ENCODE measurements around the gene ANKRD50. TPM values are rescaled to one million over a fixed set of nuclear protein-coding genes. Genes with fewer than 3 reads are reported as not detected.

ANKRD50 gene
- total RNA-seq, 1 experiment from 2014 or later, result 17.2 TPM

- POLR2A ChIA-PET (ENCODE audit: unreplicated experiment), result interaction anchor here (0.6 kb wide), 1 partner anchor 95 kb away, joined by 10 read pairs; no protein-coding TSS in a partner anchor
- BruUV-seq (replicated peaks), result no TSS peak
- peak overlapping the region; percentile 41 for H3K27ac ChIP-seq
These were observed 70.7 kb downstream of the ANKRD50 start for GRCh38 chr4:124641715-124642381.

GRCh38 chr4:124640022-124640730, 72.4 kb downstream of the ANKRD50 start:
- no peak for TF ChIP-seq CTCF (conservative IDR thresholded peaks at IDR 0.05)
- no peak for TF ChIP-seq EZH2 (IDR thresholded peaks at IDR 0.05; ENCODE audit: low read depth)
- H3K27ac ChIP-seq, result peak overlapping the region; percentile 30; the same call in 1 of the 2 replicates

More at GRCh38 chr4:124641715-124642381, 70.7 kb downstream of the ANKRD50 start:
- Histone ChIP-seq H3K4me2 (peak overlapping the region; percentile 24; the same call in 1 of the 2 replicates), H3F3A (ENCODE audit: insufficient read depth, low read depth) (peaks cover 19% of the 10 kb centered on the region; the same call in 1 of the 2 replicates), H3K4me1 (replicated peaks; ENCODE audit: insufficient read depth) (peaks cover 18% of the 10 kb centered on the region), H3K36me3 (ENCODE audit: low read depth) (no peaks in the 10 kb centered on the region; the same call in 1 of the 2 replicates), H3K9me3 (ENCODE audit: insufficient read depth, low read depth) (peaks cover 19% of the 10 kb centered on the region; the same call in 1 of the 2 replicates), H3K4me3 (no peak overlapping the region), H3K27me3 (ENCODE audit: insufficient read depth, low read depth) (no peaks in the 10 kb centered on the region), H3K79me2 (ENCODE audit: low read depth) (no peaks in the 10 kb centered on the region), H3K9me2 (ENCODE audit: insufficient read depth) (no peaks in the 10 kb centered on the region), H4K20me1 (ENCODE audit: insufficient read depth) (no peaks in the 10 kb centered on the region), H2AFZ (no peak overlapping the region)
- DNase-seq, result peak; percentile 59 to 90
- CTCF ChIA-PET, result no interaction called here
- intact Hi-C loops (cut with micrococcal nuclease; ENCODE audit: unreplicated experiment), result loop anchor here (2.0 kb wide), 1 partner anchor 299 kb away; no protein-coding TSS in a partner anchor
- no peak for TF ChIP-seq CTCF (conservative IDR thresholded peaks at IDR 0.05)
- TF ChIP-seq EZH2 (IDR thresholded peaks at IDR 0.05; ENCODE audit: low read depth), result no peak

GRCh38 chr4:124637321-124637720, 75.2 kb downstream of the ANKRD50 start:
- no peak overlapping the region for H2AFZ ChIP-seq
- peaks cover 28% of the 10 kb centered on the region for H3K4me1 ChIP-seq (replicated peaks; ENCODE audit: insufficient read depth)
- H3K9me3 ChIP-seq (ENCODE audit: insufficient read depth, low read depth), result peaks cover 19% of the 10 kb centered on the region; the same call in 1 of the 2 replicates
- no peak overlapping the region for H3K4me3 ChIP-seq
- no peaks in the 10 kb centered on the region for H3K79me2 ChIP-seq (ENCODE audit: low read depth)
- ChIA-PET CTCF (no interaction called here), POLR2A (ENCODE audit: unreplicated experiment) (no interaction called here)
- H3K27me3 ChIP-seq (ENCODE audit: insufficient read depth, low read depth), result no peaks in the 10 kb centered on the region
- DNase-seq, result no peak
- H3K9me2 ChIP-seq (ENCODE audit: insufficient read depth), result no peaks in the 10 kb centered on the region
- no TSS peak for BruUV-seq (replicated peaks)
- H3K27ac ChIP-seq, result no peak overlapping the region
- no peaks in the 10 kb centered on the region; the same call in 1 of the 2 replicates for H3K36me3 ChIP-seq (ENCODE audit: low read depth)
- peaks cover 18% of the 10 kb centered on the region; the same call in 1 of the 2 replicates for H3F3A ChIP-seq (ENCODE audit: insufficient read depth, low read depth)
- H3K4me2 ChIP-seq, result no peak overlapping the region
- TF ChIP-seq EZH2 (IDR thresholded peaks at IDR 0.05; ENCODE audit: low read depth), result no peak
- TF ChIP-seq CTCF (conservative IDR thresholded peaks at IDR 0.05), result no peak
- H4K20me1 ChIP-seq (ENCODE audit: insufficient read depth), result no peaks in the 10 kb centered on the region
- intact Hi-C loops (cut with micrococcal nuclease; ENCODE audit: unreplicated experiment), result no loop called here

More at GRCh38 chr4:124640022-124640730, 72.4 kb downstream of the ANKRD50 start:
- Histone ChIP-seq H4K20me1 (ENCODE audit: insufficient read depth) (no peaks in the 10 kb centered on the region), H2AFZ (no peak overlapping the region), H3K27me3 (ENCODE audit: insufficient read depth, low read depth) (no peaks in the 10 kb centered on the region), H3K9me2 (ENCODE audit: insufficient read depth) (no peaks in the 10 kb centered on the region), H3K9me3 (ENCODE audit: insufficient read depth, low read depth) (peaks cover 19% of the 10 kb centered on the region; the same call in 1 of the 2 replicates), H3K4me2 (no peak overlapping the region), H3F3A (ENCODE audit: insufficient read depth, low read depth) (peaks cover 19% of the 10 kb centered on the region; the same call in 1 of the 2 replicates), H3K4me1 (replicated peaks; ENCODE audit: insufficient read depth) (peaks cover 18% of the 10 kb centered on the region), H3K79me2 (ENCODE audit: low read depth) (no peaks in the 10 kb centered on the region), H3K36me3 (ENCODE audit: low read depth) (no peaks in the 10 kb centered on the region; the same call in 1 of the 2 replicates), H3K4me3 (no peak overlapping the region)
- POLR2A ChIA-PET (ENCODE audit: unreplicated experiment), result interaction anchor here (0.7 kb wide), 1 partner anchor 72 kb away, joined by 3 read pairs; the partner anchor contains the start of gene ANKRD50
- DNase-seq, result peak; percentile 66 to 78
- intact Hi-C loops (cut with micrococcal nuclease; ENCODE audit: unreplicated experiment), result loop anchor here (2.0 kb wide), 1 partner anchor 301 kb away; no protein-coding TSS in a partner anchor
- CTCF ChIA-PET, result interaction anchor here (0.6 kb wide), 1 partner anchor 642 kb away, joined by 8 read pairs; no protein-coding TSS in a partner anchor
- no TSS peak for BruUV-seq (replicated peaks)

All from PC-9 (cell line).